Measurements from ENCODE around the gene ST6GALNAC5. TPM values are rescaled to one million over a fixed set of nuclear protein-coding genes. Genes with fewer than 3 reads are reported as not detected.
"Not testable (repeated sequence)": the region's sequence is repeated elsewhere in the genome, so short reads cannot be mapped to it uniquely, and the experiment has no call there.

ST6GALNAC5 gene
- 35.9 TPM for total RNA-seq

DNA sequence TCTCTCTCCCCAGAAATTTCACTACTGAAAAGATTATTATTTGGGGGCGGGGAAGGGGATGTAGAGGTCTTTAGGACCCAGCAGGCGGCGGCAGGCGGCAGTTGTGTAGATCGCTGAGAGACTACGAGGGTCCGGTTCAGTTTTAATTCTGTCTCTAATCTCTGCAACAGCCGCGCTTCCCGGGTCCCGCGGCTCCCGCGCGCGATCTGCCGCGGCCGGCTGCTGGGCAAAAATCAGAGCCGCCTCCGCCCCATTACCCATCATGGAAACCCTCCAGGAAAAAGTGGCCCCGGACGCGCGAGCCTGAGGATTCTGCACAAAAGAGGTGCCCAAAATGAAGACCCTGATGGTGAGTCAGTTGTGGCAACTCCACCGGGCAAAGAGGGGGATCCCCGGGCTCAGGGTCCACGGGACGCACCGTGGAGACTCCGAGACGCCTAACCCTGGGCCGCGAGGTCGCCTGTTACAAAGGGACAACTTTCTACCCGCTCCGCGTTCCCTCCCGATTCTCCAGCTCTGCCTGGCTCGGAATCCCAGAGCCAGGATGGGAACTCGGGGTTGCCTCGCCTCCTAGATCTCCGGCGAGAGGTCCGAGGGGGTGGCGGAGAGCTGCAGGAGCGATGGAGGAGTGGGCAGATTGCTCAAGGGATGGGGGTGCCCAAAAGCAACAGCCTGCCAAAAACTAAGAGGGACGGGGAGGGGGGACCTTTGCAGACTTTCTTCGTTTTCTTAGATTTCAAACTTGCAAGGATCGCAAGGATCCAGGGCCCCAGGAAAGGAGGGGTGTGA, at the start of gene ST6GALNAC5:
TSS of gene ST6GALNAC5 (plus strand) at position 139 of the 789 bp plus-strand sequence.
- peak; percentile 30 for DNase-seq

DNA sequence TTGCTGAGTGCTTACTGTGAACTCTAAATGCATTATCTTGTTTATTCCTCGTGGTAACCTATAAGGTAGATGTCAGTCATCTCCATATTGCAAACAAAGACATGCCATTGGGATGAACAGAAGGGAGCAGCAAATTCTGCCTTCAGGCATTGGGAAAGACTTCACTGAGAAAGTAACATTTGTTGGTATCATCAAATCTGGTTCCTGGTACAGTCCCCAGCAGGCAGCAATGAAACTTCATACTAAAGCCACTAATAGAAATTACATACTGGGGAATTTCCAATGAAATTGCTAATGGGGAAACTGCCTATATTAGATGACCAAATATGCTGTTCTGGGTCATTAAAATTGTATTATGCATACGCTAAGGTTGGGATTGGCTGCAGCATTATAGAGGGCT, 47.3 kb upstream of the ST6GALNAC5 start:
- DNase-seq = no peak

DNA sequence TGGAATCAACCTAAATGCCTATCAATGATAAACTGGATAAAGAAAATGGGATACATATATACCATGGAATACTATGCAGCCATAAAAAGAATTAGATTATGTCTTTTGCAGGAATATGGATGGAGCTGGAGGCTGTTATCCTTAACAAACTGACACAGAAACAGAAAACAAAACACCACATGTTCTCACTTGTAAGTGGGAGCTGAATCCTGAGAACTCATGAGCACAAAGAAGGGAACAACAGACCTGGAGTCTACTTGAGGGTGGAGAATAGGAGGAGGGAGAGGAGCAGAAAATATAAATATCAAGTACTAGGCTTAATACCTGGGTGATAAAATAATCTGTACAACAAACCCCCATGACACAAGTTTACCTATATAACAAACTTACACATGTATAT, 44.3 kb upstream of the ST6GALNAC5 start:
- DNase-seq = not testable (repeated sequence)

DNA sequence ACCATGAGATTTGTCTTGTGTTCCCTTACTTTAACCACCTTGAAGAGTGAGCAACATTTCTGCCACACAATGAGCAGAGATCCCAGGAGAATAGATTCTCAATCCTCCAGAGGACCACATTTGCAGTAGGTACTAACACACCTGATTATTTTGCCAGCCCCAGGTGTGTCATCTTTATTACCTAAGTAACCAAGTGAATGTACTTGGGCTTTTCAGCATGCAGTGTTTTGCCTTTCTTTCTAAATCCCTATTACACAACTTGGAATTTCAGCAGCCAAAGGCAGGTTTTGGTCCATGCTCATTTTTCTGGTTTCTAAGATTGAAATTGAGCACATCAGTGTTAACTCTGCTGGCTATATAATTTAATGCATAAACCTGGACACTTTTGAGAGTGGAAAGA, 43.2 kb upstream of the ST6GALNAC5 start:
- no peak for DNase-seq

DNA sequence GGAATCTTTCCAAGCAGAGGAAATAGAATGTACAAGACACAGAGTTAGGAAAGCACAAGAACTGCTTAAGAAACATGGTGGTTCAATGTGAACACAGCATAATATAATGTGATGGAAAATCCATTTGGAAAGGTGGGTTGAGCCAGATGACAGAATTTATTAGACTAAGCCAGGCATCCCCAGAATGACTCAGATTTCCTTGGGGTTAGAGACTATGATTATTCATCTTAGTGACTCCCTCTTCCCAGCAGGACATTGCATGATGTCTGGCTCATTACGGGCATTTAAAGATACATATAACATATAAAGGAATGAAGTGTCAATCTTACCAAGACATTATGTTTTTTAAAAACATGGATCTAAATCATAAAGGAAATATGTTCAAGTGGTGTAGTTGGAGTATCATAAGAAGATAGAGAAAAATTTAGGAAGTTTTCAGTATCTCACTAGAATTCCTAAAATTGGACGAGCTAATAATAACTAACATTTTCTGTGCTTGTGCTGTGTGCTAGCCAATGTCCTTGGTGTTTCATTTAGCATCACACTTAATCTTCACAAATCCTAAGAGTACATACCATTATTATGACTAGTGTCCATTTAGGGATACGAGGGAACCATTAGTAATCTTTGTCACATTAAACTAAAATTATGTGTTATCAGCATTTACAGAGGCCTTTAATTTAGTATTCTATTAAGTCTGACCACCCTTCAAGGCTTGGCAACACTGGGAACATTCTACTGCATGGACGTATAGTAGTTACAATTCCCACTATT, 41.0 kb upstream of the ST6GALNAC5 start:
- no peak for DNase-seq

DNA sequence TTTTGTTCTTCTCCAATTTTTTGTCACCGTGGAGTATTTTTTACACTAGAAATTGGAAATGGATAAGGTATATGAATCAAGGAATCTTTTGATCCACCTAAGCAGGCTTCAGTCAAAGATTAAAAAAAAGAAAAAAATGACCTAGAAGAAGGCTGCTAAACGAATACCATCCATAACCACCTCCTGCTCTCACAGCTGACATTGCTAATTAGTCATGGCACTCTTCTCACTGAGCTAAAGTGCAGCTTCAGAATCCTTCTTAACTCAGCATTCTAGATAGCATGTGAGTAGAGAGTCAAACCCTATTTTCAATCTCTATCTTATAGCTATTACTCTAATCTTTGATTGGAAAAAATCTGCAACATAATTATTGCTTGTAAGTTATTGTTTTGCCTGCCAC, 40.2 kb upstream of the ST6GALNAC5 start:
- DNase-seq = no peak

DNA sequence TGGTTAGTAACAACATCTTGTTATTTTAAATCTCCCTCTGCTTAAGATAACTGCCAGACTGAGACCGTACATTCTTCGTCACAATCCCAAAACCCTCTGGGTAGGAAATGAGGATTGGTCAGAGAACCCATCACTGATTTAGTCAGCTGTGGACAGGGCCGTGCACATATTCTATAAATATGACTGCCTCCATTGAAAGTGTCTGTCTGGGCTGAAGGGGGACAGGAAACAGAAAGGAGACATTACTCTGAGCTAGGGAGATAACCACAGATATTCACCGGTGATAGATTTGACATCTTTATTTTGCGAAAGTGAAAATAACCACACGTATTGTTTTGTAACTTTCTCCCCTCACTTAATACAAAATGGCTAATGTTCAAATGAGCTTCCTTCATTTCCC, 36.9 kb upstream of the ST6GALNAC5 start:
- DNase-seq = no peak

DNA sequence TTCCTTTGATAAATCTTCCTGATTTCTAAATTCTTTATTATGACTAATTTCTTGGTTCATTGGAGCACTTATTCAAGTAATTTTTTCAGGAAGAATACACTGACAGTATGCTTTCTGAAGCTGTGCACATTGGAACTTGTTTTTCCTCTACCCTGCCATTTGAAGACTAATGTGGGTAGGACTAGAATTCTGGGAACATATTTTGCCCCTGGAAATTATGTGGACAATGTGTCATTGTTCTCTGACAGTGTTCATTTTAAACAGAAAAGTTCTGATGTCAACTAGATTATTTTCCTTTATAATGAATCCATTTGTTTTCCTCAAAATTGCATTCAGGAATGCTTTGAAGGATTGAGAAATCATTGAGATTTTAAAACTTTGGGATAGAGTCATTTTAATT, 34.8 kb upstream of the ST6GALNAC5 start:
- DNase-seq = no peak

DNA sequence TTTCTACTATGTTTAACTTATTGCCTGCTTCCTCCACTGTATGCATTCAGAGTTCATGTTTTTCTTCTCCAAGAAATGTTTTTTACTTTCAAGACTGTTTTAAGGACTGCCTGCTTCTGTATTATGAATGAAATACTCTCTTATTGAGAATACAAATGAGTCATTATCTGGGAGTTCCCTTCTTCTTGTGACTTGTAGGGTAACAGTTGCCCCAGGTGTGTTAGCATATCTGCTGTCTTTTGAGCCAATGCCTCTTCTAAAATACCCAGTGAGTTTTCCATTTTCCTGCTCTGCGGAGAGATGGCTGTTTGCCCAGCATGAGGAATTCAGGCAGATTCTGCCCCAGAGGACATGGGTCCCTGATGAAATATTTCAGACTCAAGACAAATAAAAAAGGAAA, 34.1 kb upstream of the ST6GALNAC5 start:
- DNase-seq = no peak

DNA sequence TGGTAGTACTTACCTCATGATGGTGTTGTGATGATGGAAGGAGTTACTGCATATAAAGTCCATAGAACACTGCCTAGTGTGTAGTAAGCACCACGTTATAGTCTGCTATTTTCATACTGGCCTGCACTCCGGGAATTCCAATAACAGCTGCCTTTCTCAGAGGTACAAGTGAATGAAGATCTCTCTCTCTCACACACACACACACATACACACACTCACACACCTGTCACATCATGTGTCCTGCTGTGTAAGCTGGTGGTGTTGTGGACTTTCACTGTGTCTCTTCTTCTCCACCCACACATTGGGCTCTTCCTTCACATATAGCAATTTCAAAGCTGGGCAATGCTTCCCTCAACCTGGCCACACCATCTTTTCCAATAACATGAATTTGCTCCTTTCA, 33.4 kb upstream of the ST6GALNAC5 start:
- DNase-seq = no peak

DNA sequence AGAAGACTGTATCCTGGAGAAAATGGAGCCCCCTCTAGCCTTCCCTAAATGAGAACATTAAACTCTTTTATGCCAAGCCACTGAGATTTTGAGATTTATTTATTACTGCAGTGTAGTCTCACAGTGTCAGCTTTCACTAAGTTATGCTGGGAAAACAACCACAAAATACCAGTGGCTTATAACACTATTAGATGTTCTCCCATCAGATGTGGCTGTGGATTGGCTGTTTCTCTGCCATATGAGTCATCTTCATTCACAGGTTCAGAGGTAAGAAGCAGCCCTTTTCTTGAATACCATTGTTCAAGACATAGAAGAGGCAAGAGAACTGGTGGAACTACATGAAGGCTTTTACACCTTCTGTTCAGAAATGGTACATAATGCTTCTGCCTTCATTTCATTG, 32.1 kb upstream of the ST6GALNAC5 start:
- no peak for DNase-seq

DNA sequence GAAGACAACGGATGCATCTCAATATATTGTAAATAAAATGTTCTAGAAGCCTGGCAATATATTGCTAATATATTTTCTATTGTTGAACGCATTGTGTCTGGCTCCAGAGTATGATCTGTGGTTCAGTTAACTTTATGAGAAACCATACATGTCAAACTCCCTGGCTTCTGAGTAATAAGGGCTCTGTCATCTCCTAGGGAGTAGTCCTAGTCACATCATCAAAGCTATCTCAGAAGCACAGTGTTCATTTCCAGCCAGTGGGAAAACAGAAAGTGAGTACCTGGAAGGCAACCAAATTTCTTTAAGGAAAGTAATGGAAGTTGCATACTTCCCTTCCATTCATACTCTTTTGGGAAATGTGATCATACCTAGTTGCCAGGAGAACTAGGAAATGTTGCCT, 27.0 kb upstream of the ST6GALNAC5 start:
- no peak for DNase-seq

DNA sequence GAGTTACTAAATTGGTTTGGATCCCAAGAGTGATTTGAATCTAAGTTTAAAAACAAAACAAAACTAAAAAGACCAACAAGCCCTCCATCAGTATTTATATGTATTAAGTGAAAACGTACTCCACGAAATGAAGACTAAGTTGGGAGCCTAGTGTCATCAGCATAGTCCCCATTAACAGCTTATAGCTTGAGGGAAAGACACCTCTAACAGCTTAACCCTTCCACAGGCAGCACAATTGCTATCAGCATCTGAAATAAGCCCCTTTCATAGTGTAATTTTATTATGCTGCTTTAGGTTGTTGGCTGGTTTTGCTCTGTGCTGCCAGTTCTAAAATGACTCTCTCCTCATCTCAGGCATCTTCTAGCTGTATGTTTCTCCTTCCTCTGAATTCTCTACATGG, 25.8 kb upstream of the ST6GALNAC5 start:
- no peak for DNase-seq

DNA sequence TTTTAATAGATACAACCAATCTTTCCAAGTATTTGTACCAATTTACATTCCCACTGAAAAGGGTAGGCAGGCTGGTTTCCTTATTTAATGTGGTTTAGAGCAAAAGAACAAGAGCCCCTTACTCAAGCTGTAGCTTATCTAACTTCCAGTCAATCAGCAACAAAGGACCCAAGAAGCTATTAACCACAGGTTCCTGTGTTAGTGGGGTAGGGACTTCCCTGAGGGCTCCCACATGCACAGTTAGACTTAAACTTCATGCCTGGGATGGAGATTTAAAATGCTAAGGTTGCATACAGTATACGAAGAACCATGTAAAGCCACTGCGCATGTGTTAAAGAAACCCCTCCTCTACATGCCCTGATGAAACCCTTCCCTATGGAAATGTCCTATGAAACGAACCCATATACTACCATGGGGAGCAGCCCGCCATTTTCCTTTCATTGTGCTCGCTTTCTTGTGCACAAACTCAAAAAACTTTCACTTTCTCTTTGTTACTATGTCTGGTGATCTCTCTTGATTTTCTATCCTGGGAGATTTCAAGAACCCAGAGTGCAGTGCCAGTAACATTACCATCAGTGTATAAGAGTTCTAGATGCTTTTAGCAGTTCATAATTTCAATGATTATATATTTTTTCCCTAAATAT, 23.3 kb upstream of the ST6GALNAC5 start:
- DNase-seq = no peak

DNA sequence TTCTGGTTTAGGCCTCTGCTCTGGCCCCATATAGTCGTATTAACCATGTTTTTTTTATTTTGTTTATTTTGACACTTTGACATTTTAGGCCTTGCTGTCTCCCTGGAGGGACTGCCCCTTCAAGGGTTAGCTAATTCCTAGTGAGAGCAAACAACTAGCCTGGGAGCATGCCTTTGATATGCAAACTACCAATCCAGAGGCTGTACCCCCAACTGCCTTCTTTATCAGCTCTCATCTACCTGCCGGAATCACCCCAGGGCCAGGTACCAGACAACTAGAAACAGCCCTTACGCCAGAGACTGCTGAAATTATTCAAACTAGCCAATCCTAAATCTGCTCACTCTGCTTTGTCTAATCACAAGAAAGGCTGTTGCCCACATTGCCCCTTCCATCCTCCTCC, 13.0 kb upstream of the ST6GALNAC5 start:
- no peak for DNase-seq

DNA sequence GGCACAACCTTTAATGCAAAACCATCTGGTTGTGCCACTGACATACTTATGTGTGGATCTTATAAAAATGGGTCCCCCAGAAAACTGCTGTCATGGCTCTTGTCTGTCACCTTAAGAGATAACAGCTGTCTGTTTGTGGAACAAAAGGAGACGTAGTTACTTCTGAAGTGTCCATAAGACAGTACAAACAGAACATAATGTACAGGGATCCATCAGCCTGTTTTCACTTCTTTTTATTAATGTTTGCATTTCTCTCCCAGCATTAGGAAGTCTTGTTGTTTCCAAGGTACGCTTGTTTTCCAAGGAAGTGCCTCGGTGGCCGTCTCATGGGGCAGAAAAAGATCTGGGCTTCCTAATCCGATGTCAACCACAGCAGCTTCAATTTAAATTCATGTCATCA, 11.2 kb upstream of the ST6GALNAC5 start:
- no peak for DNase-seq

DNA sequence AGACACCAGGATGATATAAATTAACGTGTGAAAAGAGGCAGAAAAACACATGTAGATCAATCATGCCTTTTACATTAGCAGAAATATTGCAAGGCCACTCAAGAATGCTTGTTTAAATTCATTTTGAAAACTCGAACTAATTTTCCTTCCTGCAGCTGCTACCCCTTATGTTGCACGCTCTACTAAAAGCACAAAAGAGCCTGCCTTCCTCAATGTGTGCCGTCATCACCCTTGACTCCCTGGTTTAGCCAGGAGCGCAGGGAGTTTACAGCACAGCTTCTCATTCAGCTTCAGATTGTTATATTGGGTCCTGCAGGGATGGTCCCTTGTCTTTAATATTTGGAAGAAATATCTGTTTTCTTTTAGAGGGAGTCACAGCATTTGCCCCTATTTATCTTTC, 10.1 kb upstream of the ST6GALNAC5 start:
- no peak for DNase-seq

DNA sequence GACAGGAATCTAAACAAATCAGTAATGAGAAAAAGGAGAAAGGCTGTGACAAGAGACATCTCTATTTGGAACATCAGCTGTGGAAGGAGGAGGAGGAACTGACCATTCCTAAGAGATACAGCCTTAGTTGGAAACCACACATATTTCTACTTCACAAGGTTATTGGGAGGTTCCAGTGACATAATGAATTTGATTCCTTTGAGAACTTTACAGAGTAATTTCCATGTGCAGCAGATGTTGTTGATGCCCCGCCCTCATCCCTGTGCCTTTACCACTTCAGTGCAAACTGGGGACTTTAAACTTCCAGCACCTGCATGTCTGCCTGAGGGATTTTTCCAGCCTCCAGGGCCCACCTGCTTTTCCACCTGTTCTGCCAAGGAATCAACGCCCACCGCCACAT, 9.3 kb upstream of the ST6GALNAC5 start:
- DNase-seq = no peak

DNA sequence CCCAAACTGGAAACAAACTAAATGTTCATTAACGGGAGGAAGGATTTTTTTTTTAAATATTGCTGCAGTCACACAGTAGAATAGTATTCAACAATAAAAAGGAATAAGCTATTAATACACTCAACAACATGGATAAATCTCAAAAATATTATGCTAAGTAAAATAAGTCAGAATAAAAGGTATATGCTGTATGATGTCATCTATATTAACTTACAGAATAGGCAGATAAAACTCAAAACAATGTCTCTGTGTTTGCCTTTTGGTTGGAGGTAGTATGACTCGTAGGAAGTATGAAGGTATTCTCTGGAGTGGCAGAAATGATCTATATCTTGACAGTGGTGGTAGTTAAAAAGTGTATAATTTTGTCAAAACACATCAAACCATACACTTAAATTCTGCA, 6.1 kb upstream of the ST6GALNAC5 start:
- no peak for DNase-seq

DNA sequence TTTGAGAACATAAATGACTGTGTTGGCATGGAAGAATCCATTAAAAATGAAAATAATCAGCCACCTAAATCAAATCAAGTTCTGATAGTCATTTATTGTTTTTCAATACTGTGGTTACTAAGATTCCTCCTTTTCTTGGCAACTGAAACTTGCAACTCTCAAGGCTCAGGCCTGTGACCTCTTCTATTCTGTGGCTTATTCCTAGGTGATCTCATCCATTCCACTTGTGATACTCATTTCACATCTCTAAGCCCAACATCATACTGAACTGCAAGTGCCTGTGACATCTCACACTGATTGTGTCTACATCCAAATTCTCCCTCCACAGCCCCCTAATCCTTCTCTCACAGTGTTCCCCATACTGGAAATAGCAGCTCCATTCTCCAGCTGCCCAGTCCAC, 4.8 kb upstream of the ST6GALNAC5 start:
- no peak for DNase-seq

DNA sequence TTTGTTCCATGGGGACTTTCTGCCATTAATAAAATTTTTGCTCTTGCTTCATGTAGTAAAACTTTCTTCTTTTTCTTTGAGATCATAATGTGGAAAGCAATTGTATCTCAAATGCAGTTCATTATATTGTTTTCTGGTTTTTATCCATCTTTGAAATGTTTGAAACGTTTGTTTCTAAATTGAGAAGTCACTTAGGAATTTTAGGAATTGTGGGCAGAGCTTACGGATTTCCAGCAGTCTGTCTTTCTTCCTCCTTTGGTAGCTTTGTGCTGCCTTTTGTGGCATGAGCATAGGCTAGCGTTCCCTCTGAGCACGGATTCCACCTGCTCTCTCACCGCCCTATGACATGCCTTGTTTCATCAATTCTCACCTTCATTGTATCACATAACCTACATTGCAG, 2.9 kb upstream of the ST6GALNAC5 start:
- DNase-seq = no peak

DNA sequence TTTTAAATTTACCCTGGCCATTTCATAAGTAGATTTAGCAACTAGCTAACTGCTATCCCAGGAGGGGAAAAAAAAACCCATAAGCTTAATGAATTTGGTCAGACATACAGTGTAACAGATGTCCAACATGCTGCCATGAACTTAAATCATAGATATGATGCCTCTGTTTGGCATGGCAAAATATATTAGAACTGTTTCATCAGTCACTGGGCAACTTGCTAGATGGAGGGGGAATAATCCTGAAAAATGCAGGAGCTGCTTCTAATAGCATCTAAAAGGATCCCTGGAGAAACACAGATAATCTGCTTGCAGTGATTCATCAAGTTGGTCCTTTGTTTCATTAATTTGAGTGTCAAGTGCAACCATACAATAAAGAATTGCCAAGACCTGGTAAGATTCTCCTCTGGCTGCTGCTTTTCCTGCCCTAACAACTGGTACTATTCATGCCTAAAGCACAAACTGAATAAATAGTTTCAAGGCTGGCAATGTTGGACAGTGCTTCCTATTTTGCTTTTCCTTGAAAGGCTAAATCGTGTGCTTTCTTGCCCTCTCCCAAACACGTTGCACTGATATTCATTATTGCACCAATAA, 1.5 kb upstream of the ST6GALNAC5 start:
- no peak for DNase-seq

DNA sequence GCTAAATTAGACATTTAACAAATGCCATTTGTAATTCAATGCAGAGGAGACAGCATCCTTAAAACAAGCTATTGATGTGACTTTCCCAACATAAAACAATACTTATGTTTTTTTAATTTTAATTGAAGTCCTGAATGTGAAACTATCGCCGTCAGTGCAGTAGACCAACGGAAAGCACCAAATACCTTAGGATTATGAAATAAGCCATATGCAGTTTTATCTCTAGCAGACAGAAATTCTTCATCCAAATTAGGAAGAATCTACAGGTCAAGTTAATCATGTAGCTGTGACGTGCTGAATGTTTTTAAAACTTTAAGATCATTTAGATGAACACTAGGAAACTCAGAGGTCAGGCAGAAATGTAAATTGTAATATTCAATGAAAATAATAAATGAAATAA, 714 bp upstream of the ST6GALNAC5 start:
- no peak for DNase-seq
